ENCODE measurements around the gene PCDHA7. TPM values are rescaled to one million over a fixed set of nuclear protein-coding genes. Genes with fewer than 3 reads are reported as not detected.

Gene PCDHA7
- total and polyA plus RNA-seq, 8 donors, result 0.18 to 1.4 (median 0.92) TPM; not detected in 5

DNA sequence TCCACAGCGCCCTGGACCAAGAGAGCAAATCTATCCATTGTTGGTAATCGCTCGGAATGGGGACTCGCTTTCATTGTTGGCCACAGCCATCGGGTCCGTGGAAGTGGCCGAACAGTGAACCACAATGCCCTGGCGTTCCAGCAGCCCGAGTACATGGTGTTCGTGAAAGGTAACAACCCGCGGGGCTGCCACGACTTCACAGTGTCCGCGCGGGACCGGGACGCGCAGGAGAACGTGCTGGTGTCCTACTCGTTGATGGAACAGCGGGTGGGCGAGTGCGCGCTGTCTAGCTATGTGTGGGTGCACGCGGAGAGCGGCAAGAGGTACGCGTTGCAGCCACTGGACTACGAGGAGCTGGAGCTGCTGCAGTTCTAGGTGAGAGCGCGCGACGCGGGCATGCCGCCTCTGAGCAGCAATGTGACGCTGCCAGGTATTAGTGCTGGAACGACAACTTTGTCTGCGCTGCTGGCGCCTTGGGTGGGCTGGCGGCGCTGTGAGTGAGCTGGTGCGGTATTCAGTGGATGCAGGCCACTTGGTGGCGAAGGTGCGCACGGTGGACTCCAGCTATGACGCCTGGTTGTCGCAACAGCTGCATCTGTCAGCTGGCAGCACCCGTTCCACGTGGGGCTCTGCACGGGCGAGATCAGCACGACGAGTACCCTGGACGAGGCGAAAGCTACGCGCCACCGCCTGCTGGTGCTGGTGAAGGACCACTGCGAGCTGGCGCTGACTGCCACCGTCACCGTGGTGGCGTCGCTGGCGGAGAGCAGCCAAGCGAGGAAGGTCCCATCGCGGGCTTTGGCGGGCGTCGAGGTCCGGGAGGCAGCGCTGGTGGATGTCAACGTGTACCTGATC is 28.6 kb downstream of the PCDHA7 start:
- no peak for TF ChIP-seq EP300 (IDR thresholded peaks at IDR 0.05)
- TF ChIP-seq, protein P1, sequence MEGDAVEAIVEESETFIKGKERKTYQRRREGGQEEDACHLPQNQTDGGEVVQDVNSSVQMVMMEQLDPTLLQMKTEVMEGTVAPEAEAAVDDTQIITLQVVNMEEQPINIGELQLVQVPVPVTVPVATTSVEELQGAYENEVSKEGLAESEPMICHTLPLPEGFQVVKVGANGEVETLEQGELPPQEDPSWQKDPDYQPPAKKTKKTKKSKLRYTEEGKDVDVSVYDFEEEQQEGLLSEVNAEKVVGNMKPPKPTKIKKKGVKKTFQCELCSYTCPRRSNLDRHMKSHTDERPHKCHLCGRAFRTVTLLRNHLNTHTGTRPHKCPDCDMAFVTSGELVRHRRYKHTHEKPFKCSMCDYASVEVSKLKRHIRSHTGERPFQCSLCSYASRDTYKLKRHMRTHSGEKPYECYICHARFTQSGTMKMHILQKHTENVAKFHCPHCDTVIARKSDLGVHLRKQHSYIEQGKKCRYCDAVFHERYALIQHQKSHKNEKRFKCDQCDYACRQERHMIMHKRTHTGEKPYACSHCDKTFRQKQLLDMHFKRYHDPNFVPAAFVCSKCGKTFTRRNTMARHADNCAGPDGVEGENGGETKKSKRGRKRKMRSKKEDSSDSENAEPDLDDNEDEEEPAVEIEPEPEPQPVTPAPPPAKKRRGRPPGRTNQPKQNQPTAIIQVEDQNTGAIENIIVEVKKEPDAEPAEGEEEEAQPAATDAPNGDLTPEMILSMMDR (IDR thresholded peaks at IDR 0.05), result no peak
- TF ChIP-seq POLR2A (IDR thresholded peaks at IDR 0.05), result no peak
- TF ChIP-seq POLR2AphosphoS5 (IDR thresholded peaks at IDR 0.05), result no peak
- intact Hi-C loops (cut with DNase I; ENCODE audit: low total_unique reads), result no loop called here
- H3K9me3 ChIP-seq, result peaks cover 19 to 52% (median 39%) of the 10 kb centered on the region in 4 donors
- no peaks in the 10 kb centered on the region for H3K4me1 ChIP-seq
- H3K27me3 ChIP-seq, result peaks cover 0 to 35% (median 4%) of the 10 kb centered on the region in 3 donors
- H3K27ac ChIP-seq, result no peak overlapping the region
- no peaks in the 10 kb centered on the region for H3K36me3 ChIP-seq
- WGBS, 5 donors, result 44 to 53% (median 47%) methylated on average over 64 to 76 of the region's 76 CpGs
- no peak for DNase-seq
- H3K4me3 ChIP-seq, result no peak overlapping the region

DNA sequence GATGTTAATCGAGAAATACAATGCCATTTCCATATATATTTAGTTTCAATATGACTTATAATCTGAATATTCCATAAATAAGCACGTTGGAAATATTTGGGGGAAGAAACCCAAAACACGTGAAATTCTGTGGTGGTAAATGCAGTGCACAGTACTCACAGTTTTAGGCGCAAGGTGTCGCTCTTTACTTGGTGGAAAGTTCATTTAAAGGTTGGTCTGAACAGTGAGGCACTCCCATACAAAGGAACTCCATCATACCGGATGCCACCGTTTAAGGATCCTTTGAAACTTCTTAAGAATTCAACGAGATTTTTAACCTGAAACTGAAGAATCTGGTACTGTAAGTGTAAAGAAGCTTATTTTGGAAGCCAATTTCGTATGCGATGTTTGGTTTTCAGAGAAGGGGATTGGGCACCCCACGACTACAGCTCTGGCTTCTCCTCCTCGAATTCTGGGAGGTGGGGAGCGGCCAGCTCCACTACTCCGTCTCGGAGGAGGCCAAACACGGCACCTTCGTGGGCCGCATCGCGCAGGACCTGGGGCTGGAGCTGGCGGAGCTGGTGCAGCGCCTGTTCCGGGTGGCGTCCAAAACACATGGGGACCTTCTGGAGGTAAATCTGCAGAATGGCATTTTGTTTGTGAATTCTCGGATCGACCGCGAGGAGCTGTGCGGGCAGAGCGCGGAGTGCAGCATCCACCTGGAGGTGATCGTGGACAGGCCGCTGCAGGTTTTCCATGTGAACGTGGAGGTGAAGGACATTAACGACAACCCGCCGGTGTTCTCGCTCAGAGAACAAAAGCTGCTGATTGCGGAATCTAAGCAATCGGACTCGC is 34.9 kb downstream of the PCDHA7 start, which contains the start of gene PCDHA11:
Gene PCDHA11, plus strand, starts transcription at position 237 of the 834 bp plus-strand sequence. Its CDS starts 147 bp downstream, at position 384.
- Histone ChIP-seq H3K4me3 (no peak within 1 kb of the TSS), H3K36me3 (no peaks in the 10 kb centered on the region), H3K27ac (no peak within 1 kb of the TSS), H3K4me1 (no peaks in the 10 kb centered on the region), H3K27me3 (peaks cover 0 to 39% (median 5%) of the 10 kb centered on the region in 3 donors), H3K9me3 (peaks cover 6 to 52% (median 39%) of the 10 kb centered on the region in 4 donors)
- DNase-seq, result peak in 1 of 2 donors; percentile 16
- TF ChIP-seq EP300 (IDR thresholded peaks at IDR 0.05) (no peak), POLR2A (IDR thresholded peaks at IDR 0.05) (no peak), POLR2AphosphoS5 (IDR thresholded peaks at IDR 0.05) (no peak)
- TF ChIP-seq, protein P1 (IDR thresholded peaks at IDR 0.05), result no peak
- 15 to 28% (median 17%) methylated on average over 39 to 41 of the region's 41 CpGs for WGBS, 5 donors
- intact Hi-C loops (cut with DNase I; ENCODE audit: low total_unique reads), result no loop called here

DNA sequence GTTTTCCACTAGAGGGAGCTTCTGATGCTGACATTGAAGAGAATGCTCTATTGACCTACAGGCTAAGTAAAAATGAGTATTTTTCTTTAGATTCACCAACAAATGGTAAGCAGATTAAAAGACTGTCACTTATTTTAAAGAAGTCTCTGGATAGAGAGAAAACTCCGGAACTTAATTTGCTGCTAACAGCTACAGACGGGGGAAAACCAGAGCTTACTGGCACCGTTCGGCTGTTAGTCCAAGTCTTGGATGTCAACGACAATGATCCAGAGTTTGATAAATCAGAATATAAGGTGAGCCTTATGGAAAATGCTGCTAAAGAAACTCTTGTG is 35.5 kb downstream of the PCDHA7 start:
- 53 to 59% (median 56%) methylated on average over 5 of the region's 5 CpGs for WGBS, 5 donors
- intact Hi-C loops (cut with DNase I; ENCODE audit: low total_unique reads), result no loop called here
- no peak for DNase-seq
- no peaks in the 10 kb centered on the region for H3K36me3 ChIP-seq
- H3K27me3 ChIP-seq, result peaks cover 0 to 39% (median 5%) of the 10 kb centered on the region in 3 donors
- no peak for TF ChIP-seq POLR2A (IDR thresholded peaks at IDR 0.05)
- TF ChIP-seq, protein P1 (IDR thresholded peaks at IDR 0.05), result no peak
- no peak for TF ChIP-seq POLR2AphosphoS5 (IDR thresholded peaks at IDR 0.05)
- TF ChIP-seq EP300 (IDR thresholded peaks at IDR 0.05), result no peak
- H3K4me3 ChIP-seq, result no peak overlapping the region
- no peak overlapping the region for H3K27ac ChIP-seq
- H3K4me1 ChIP-seq, result no peaks in the 10 kb centered on the region
- H3K9me3 ChIP-seq, result peaks cover 6 to 52% (median 43%) of the 10 kb centered on the region in 4 donors
